ENCODE data around the gene HDDC2. TPM values are rescaled to one million over a fixed set of nuclear protein-coding genes. Genes with fewer than 3 reads are reported as not detected.

HDDC2 gene
- total and polyA plus RNA-seq, 2 of the 8 experiments (the other 6 are each of a cell fraction or from before 2014, with no cell fraction given): 89.3 to 129 TPM

DNA sequence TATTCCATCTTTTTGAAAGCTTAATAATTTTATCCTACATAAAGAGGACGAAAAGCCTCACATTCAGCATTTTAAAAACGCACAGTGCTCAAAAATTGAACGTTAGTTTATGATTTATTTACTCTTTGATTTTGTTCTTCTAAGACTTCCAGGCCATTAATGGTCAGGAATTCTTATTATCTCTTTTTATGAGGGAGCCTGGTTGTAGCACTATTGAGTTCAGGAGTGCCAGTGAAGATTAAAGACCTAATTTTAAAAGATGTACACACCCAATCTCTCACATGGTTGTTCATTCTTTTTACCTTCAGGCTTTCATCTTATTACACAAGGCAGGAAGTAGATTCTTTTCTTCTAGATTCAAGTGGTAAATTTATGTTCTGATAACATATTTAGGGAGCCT is 68.6 kb downstream of the HDDC2 start:
- no peaks in the 10 kb centered on the region for H3K27me3 ChIP-seq (replicated peaks in 1 of 4; ENCODE audit: control insufficient read depth in 3 of 4, extremely low read depth in 1 of 4, insufficient read depth in 3 of 4, low read length in 3 of 4)
- POLR2A ChIA-PET (ENCODE audit: partially characterized antibody): no interaction called here
- TF ChIP-seq BCL11A (IDR thresholded peaks at IDR 0.05; ENCODE audit: low read depth in 2 of 2, low read length in 2 of 2) (no peak), TCF12 (IDR thresholded peaks at IDR 0.05; ENCODE audit: low read depth, low read length) (no peak), JUND (IDR thresholded peaks at IDR 0.05; ENCODE audit: low read length) (no peak), POLR2AphosphoS5 (IDR thresholded peaks at IDR 0.05; ENCODE audit: low read depth, low read length) (no peak), ZNF274 (IDR thresholded peaks at IDR 0.05; ENCODE audit: borderline replicate concordance, extremely low read depth, low read length) (no peak), CHD1 (IDR thresholded peaks at IDR 0.05; ENCODE audit: low read depth, low read length) (no peak), RAD21 (IDR thresholded peaks at IDR 0.05 in 1 of 2, conservative IDR thresholded peaks at IDR 0.05 in 1 of 2; ENCODE audit: low read depth in 2 of 2, low read length in 2 of 2) (no peak), SP4 (IDR thresholded peaks at IDR 0.05; ENCODE audit: low read length) (no peak), TAF7 (optimal IDR thresholded peaks at IDR 0.05; ENCODE audit: borderline replicate concordance, low read depth, low read length) (no peak), RNF2 (IDR thresholded peaks at IDR 0.05; ENCODE audit: borderline replicate concordance, low read depth, low read length, missing control alignments, poor library complexity, severe bottlenecking) (no peak)
- TF ChIP-seq, protein P1, sequence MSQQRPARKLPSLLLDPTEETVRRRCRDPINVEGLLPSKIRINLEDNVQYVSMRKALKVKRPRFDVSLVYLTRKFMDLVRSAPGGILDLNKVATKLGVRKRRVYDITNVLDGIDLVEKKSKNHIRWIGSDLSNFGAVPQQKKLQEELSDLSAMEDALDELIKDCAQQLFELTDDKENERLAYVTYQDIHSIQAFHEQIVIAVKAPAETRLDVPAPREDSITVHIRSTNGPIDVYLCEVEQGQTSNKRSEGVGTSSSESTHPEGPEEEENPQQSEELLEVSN (IDR thresholded peaks at IDR 0.05): no peak
- TF ChIP-seq, protein P2, sequence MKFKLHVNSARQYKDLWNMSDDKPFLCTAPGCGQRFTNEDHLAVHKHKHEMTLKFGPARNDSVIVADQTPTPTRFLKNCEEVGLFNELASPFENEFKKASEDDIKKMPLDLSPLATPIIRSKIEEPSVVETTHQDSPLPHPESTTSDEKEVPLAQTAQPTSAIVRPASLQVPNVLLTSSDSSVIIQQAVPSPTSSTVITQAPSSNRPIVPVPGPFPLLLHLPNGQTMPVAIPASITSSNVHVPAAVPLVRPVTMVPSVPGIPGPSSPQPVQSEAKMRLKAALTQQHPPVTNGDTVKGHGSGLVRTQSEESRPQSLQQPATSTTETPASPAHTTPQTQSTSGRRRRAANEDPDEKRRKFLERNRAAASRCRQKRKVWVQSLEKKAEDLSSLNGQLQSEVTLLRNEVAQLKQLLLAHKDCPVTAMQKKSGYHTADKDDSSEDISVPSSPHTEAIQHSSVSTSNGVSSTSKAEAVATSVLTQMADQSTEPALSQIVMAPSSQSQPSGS (IDR thresholded peaks at IDR 0.05; ENCODE audit: low read length): no peak

More for the DNA sequence above, 68.6 kb downstream of the HDDC2 start:
- H3K36me3 ChIP-seq (ENCODE audit: control insufficient read depth in 2 of 4, insufficient read depth in 4 of 4, low read length in 3 of 4): no peaks in the 10 kb centered on the region
- H2BK5ac ChIP-seq (ENCODE audit: low read depth, low read length): no peak overlapping the region
- no peak overlapping the region for H2BK20ac ChIP-seq (ENCODE audit: low read length)
- no peak overlapping the region for H3K9ac ChIP-seq (replicated peaks in 1 of 4; ENCODE audit: extremely low read depth in 1 of 4, low read depth in 3 of 4, low read length in 3 of 4)
- H3K56ac ChIP-seq (replicated peaks; ENCODE audit: insufficient read length, low read depth, low read length): no peak overlapping the region
- H3K18ac ChIP-seq (ENCODE audit: extremely low read depth, low read length): no peak overlapping the region
- H2BK15ac ChIP-seq (ENCODE audit: low read length): no peak overlapping the region
- no peak overlapping the region for H3K14ac ChIP-seq (ENCODE audit: insufficient read length)
- no peak overlapping the region for H2BK120ac ChIP-seq (replicated peaks; ENCODE audit: low read depth, low read length)
- H4K20me1 ChIP-seq (replicated peaks in 1 of 2; ENCODE audit: control insufficient read depth in 1 of 2, insufficient read depth in 2 of 2, low read length in 2 of 2): no peaks in the 10 kb centered on the region
- H3K4me1 ChIP-seq (replicated peaks in 1 of 4; ENCODE audit: control insufficient read depth in 3 of 4, insufficient read depth in 4 of 4, low read length in 3 of 4): peaks cover 0 to 5% (median 0%) of the 10 kb centered on the region in 4 experiments; a peak in 1 of 7 replicates
- H4K5ac ChIP-seq (ENCODE audit: insufficient read length, low read depth, low read length): no peak overlapping the region
- H3K79me1 ChIP-seq (ENCODE audit: low read depth, low read length): no peaks in the 10 kb centered on the region
- H4K8ac ChIP-seq (ENCODE audit: extremely low read depth, insufficient read depth, low read length): no peak overlapping the region
- H3K9me3 ChIP-seq (ENCODE audit: insufficient read depth in 2 of 2, low read depth in 1 of 2, low read length in 1 of 2): no peaks in the 10 kb centered on the region
- no peak overlapping the region for H2AK5ac ChIP-seq (ENCODE audit: low read depth, low read length)
- 95% methylated on average over 3 of the region's 3 CpGs; no CpG with 5 or more reads in 1 of the 2 experiments for whole genome bisulfite sequencing, 2 experiments (ENCODE audit: extremely low coverage in 1 of 2, insufficient coverage in 1 of 2, insufficient read length in 1 of 2, insufficient replicate concordance in 2 of 2, low coverage in 1 of 2, low lambda C conversion rate in 2 of 2, missing lambda C conversion rate in 1 of 2)
- CTCF ChIA-PET (ENCODE audit: partially characterized antibody): interaction anchor here (1.2 kb wide), 1 partner anchor 10 kb away, joined by 3 read pairs; no protein-coding TSS in a partner anchor
- no peaks in the 10 kb centered on the region for H3K79me2 ChIP-seq (ENCODE audit: control insufficient read depth in 1 of 2, insufficient read depth in 2 of 2, low read length in 2 of 2)
- no peak for FAIRE-seq
- H3K4me2 ChIP-seq (ENCODE audit: insufficient read depth in 1 of 2, low read depth in 2 of 2, low read length in 2 of 2): no peak overlapping the region
- no peaks in the 10 kb centered on the region for H3K23me2 ChIP-seq (ENCODE audit: low read depth, low read length)
- no peak overlapping the region for H3K27ac ChIP-seq (ENCODE audit: low read depth, low read length)
- H4K91ac ChIP-seq (replicated peaks; ENCODE audit: insufficient read length, low read length): no peak overlapping the region
- H2BK12ac ChIP-seq (ENCODE audit: low read depth, low read length): no peak overlapping the region
- no peak for DNase-seq (ENCODE audit: low read depth in 1 of 2, low spot score in 2 of 2)
- H3K4ac ChIP-seq (replicated peaks; ENCODE audit: insufficient read length, low read depth, low read length): no peak overlapping the region
- H3K4me3 ChIP-seq (ENCODE audit: extremely low read depth in 1 of 4, insufficient read depth in 2 of 4, low read depth in 3 of 4, low read length in 4 of 4): no peak overlapping the region
- H3K23ac ChIP-seq (ENCODE audit: insufficient read length): no peak overlapping the region
- no peak overlapping the region for H2AFZ ChIP-seq (ENCODE audit: low read length)

Data from H1 (cell line).